ENCODE results near the gene SACM1L.

- TF ChIP-seq JUND (IDR thresholded peaks at IDR 0.05; ENCODE audit: low read length) (no peak), USF2 (IDR thresholded peaks at IDR 0.05; ENCODE audit: low read length) (no peak), EZH2 (IDR thresholded peaks at IDR 0.05; ENCODE audit: low read depth, low read length, severe bottlenecking) (no peak)
Measured at GRCh38 chr3:45790596-45790995, 101.4 kb downstream of the SACM1L start.

All from H1 (cell line).